Central memory CD4-positive, alpha-beta T cell (primary cell): Measurements from ENCODE around the gene TAF7L.

Experiments
- DNase-seq: peaks from one replicate; pipeline ENCODE4 v3.0.0; 2022

Gene TAF7L

DNA sequence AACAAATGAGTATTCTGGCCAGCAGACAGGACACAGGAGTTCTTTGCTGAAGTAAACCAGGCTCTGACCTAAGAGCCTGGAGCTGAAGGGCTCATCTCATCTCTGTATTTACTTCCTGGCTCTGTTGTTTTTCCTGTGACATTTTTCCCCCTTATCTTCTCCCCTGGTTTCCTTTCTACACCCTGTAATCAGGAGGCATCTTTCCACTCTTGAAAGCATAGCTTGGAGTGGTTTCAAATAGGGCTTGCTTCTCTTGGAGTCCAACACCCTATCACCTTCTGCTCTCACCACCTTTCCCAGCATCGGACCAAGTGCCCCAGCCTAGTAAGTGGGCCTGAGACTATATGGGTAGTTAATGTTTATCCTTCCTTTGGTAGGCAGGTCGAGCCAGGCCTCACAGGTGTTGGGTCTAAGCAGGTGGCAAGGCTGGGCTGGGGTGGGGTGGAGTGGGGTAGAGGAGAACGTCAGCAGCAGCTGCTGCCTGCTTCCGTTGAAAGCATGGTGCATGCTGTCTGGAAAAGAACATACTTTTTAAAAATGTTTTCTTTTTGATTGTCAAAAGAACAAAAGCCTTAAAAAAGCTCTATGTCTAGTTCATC lies 70.4 kb downstream of the TAF7L start:
- no peak for DNase-seq

DNA sequence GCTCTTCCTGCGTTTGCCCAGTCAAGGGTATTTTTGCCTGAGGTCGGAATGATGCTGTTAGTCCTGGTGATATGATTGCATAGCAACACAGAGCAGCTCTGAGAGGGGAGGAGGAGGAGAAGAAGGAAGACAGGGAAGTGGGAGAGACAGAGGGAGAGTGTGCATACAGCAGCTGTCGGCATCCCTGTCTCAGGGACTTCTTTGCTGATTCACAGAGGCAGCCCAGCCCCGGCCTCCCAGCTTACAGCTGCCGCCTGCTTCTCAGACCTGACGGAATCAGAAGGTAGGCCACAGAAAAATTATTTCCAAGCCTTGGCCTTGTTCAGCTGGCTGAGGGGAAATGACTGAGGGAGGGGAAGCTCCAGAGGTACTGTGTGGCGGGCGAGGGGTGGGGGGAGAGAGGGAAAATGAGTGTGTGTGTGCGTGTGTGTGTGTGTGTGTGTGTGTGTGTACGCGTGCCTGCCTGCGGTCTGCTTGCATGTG lies 71.2 kb downstream of the TAF7L start:
- no peak for DNase-seq

DNA sequence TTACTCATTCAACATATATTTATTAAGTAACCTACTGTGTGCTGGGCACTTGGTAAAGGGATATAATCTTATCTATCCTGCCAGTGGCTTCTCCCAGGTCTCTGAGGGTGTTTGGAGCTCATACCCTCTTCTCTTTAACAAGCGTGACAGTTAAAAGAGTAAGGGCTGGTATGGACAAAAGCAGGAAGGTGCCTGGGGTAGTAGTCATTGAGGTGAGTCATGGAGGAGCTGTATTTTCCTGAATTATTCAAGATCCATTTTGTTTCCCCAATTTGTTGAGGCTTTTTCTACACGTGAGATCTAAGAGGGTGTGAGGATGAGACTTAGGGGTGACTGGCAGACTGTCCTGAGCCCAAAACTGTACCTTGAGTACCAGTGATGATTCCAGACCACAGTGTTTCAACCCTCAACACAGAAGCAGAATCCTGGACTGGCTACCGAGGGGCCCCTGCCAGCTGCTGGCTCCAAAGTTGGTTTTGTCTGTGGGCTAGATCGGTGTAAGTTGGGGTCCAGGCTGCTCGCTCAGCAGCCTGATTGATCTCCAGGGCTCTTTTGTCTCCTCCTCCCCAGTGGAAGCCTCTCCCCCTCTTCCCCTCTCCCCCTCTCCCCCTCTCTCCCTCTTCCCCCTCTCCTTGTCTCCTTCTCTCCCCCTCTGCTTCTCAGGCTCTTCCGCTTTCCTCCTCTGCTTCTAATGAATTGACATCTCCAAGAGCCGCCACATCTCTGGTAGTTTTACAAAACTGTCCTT lies 71.8 kb downstream of the TAF7L start, which contains the start of gene DRP2:
DRP2 (plus strand) TSS at position 671 of the 748 bp plus-strand sequence. CDS start 11,862 bp downstream, outside the sequence.
- no peak for DNase-seq
